Left cardiac atrium (tissue), 4 donors: ENCODE measurements around the gene LIMK2. TPM values are rescaled to one million over a fixed set of nuclear protein-coding genes. Genes with fewer than 3 reads are reported as not detected.
"Not testable (repeated sequence)": the region's sequence is repeated elsewhere in the genome, so short reads cannot be mapped to it uniquely, and the experiment has no call there.

Experiments used
- ATAC-seq, 2 donors: fragments of 200-7000 bp; cut with Tn5 transposase; one replicate each; pipeline ENCODE4 v1.9.1; 2020; ENCODE audit warnings: mild to moderate bottlenecking in 2 of 2, moderate library complexity in 2 of 2
- DNase-seq: peaks from one replicate; pipeline ENCODE4 v3.0.0-alpha.2; 2020
- intact Hi-C, 2 donors: fragments of 100-400 bp; cut with DNase I; formaldehyde crosslinking; loops; one replicate each; pipeline versions ENCODE4 v1.14.1 to v1.15.1; 2022 to 2023
- total RNA-seq, 2 donors: library from RNA; stranded (reverse); fragmentation: NEBNext Ultra II Directional; extraction: Animal tissue kit (Norgen Biotek cat#: 25700); gene quantifications; one replicate each; pipeline ENCODE4 v1.2.1, GENCODE V29; 2021
- donor health status: DM: no; HTN: yes; CAD: no.
- donor health status: DM: no; HTN: yes; CAD: no; lungs with severe emphysema.
- donor health status: DM: yes; HTN: yes; CAD: no.
- donor health status: Dilated cardiomyopathy.

The LIMK2 gene
- total RNA-seq, 2 donors from 2014 or later: 10.2 to 18.5 TPM

GRCh38 chr22:31206896-31207687, 5.0 kb upstream of the LIMK2 start:
- DNase-seq (peak; percentile 58), ATAC-seq (peak in 1 of 2 donors; percentile 16)
- intact Hi-C loops: no loop called here

GRCh38 chr22:31210556-31211421, 1.3 kb upstream of the LIMK2 start:
- ATAC-seq: peak in 1 of 2 donors; percentile 5
- DNase-seq: peak; percentile 43
- intact Hi-C loops: loop anchor here in 1 of 2 donors (10.0 kb wide), 1 partner anchor 64 kb away; no protein-coding TSS in a partner anchor

GRCh38 chr22:31211482-31211861, 626 bp upstream of the LIMK2 start:
- intact Hi-C loops: loop anchor here in 1 of 2 donors (10.0 kb wide), 1 partner anchor 63 kb away; no protein-coding TSS in a partner anchor
- DNase-seq (no peak), ATAC-seq (no peak)

GRCh38 chr22:31212783-31213629, 908 bp downstream of the LIMK2 start:
- no peak for ATAC-seq
- intact Hi-C loops: loop anchor here in 1 of 2 donors (10.0 kb wide), 1 partner anchor 62 kb away; no protein-coding TSS in a partner anchor
- DNase-seq: no peak

GRCh38 chr22:31215018-31215535, 3.0 kb downstream of the LIMK2 start:
- no peak for DNase-seq
- intact Hi-C loops: loop anchor here in 1 of 2 donors (10.0 kb wide), 1 partner anchor 60 kb away; no protein-coding TSS in a partner anchor
- ATAC-seq: no peak

- no peak for DNase-seq
- no peak for ATAC-seq
- intact Hi-C loops: loop anchor here in 1 of 2 donors (10.0 kb wide), 1 partner anchor 56 kb away; no protein-coding TSS in a partner anchor
Observed at GRCh38 chr22:31218565-31219262, 6.6 kb downstream of the LIMK2 start.

GRCh38 chr22:31221084-31221483, 9.0 kb downstream of the LIMK2 start:
- no peak for DNase-seq
- no peak for ATAC-seq
- intact Hi-C loops: loop anchor here in 1 of 2 donors (10.0 kb wide), 1 partner anchor 276 kb away; no protein-coding TSS in a partner anchor

GRCh38 chr22:31222736-31223135, 10.6 kb downstream of the LIMK2 start:
- intact Hi-C loops: loop anchor here in 1 of 2 donors (10.0 kb wide), 1 partner anchor 278 kb away; no protein-coding TSS in a partner anchor
- ATAC-seq: no peak
- no peak for DNase-seq

- intact Hi-C loops: loop anchor here in 1 of 2 donors (10.0 kb wide), 1 partner anchor 279 kb away; no protein-coding TSS in a partner anchor
- no peak for DNase-seq
- ATAC-seq: no peak
Observed at GRCh38 chr22:31223786-31224191, 11.7 kb downstream of the LIMK2 start.

GRCh38 chr22:31224691-31225090, 12.6 kb downstream of the LIMK2 start:
- intact Hi-C loops: loop anchor here in 1 of 2 donors (10.0 kb wide), 1 partner anchor 280 kb away; no protein-coding TSS in a partner anchor
- not testable (repeated sequence) for ATAC-seq, DNase-seq

- intact Hi-C loops: loop anchor here in 1 of 2 donors (10.0 kb wide), 1 partner anchor 282 kb away; no protein-coding TSS in a partner anchor
- no peak for DNase-seq
- no peak for ATAC-seq
Observed at GRCh38 chr22:31227186-31227585, 15.1 kb downstream of the LIMK2 start.

GRCh38 chr22:31229402-31230079, 17.4 kb downstream of the LIMK2 start:
- ATAC-seq (peak; percentile 64 to 74), DNase-seq (peak; percentile 60)
- intact Hi-C loops: loop anchor here in 1 of 2 donors (10.0 kb wide), 1 partner anchor 285 kb away; no protein-coding TSS in a partner anchor

GRCh38 chr22:31230155-31230870, 18.2 kb downstream of the LIMK2 start:
- ATAC-seq (peak; percentile 64 to 66), DNase-seq (no peak)
- intact Hi-C loops: no loop called here

- ATAC-seq: peak; percentile 78 to 84
- intact Hi-C loops: no loop called here
- DNase-seq: no peak
Observed at GRCh38 chr22:31230871-31231621, 18.9 kb downstream of the LIMK2 start.

- ATAC-seq: no peak
- intact Hi-C loops: no loop called here
- no peak for DNase-seq
Observed at GRCh38 chr22:31233001-31233400, 20.9 kb downstream of the LIMK2 start.

- no peak for ATAC-seq
Observed at GRCh38 chr22:31235081-31235480, 23.0 kb downstream of the LIMK2 start.

More at GRCh38 chr22:31235081-31235480, 23.0 kb downstream of the LIMK2 start:
- intact Hi-C loops: no loop called here
- no peak for DNase-seq
